ENCODE data around the gene CDKN3. TPM values are rescaled to one million over a fixed set of nuclear protein-coding genes. Genes with fewer than 3 reads are reported as not detected.
"Not testable (repeated sequence)": the region's sequence is repeated elsewhere in the genome, so short reads cannot be mapped to it uniquely, and the experiment has no call there.

CDKN3 gene
- total RNA-seq, 4 donors from 2014 or later = 7.4 to 25.4 (median 15.6) TPM

DNA sequence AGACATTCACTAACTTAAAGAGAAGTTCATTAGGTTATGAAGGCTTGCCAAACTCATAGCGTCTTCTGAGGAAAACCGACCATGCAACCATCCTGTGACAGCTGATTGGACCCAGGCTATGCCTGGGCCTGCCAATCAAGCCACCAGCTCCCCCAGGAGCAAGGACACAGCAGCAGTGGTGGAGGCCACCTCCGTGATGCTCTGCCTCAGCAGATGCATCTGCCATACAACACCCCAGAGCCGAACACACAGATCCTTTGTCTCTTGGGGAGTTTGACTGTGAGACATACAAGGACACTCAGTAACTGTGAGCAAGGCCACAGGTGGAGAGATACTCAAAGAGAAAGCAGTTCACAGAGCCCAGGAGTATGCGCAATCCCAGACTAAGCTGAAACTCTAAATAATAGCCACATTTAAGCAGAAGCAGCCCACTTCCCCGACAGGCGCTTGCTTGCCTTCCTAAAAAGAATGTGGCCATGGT lies 54.4 kb downstream of the CDKN3 start:
- H3K27ac ChIP-seq = peak overlapping the region in 3 of 4 donors; percentile 21 to 60 (median 57)
- no peaks in the 10 kb centered on the region for H3K36me3 ChIP-seq
- no peak for DNase-seq
- H3K27me3 ChIP-seq = no peaks in the 10 kb centered on the region
- H3K9me3 ChIP-seq = no peaks in the 10 kb centered on the region
- intact Hi-C loops (cut with DNase I) = no loop called here
- WGBS, 2 donors = 61% methylated on average over 6 of the region's 7 CpGs
- peaks cover 6 to 57% (median 18%) of the 10 kb centered on the region in 3 donors for H3K4me1 ChIP-seq
- H3K4me3 ChIP-seq = no peak overlapping the region
- TF ChIP-seq CTCF (IDR thresholded peaks at IDR 0.05) (no peak), POLR2A (IDR thresholded peaks at IDR 0.05) (no peak)

GRCh38 chr14:54451961-54452360 lies 55.2 kb downstream of the CDKN3 start:
- Histone ChIP-seq H3K27ac (no peak overlapping the region), H3K4me3 (no peak overlapping the region), H3K27me3 (no peaks in the 10 kb centered on the region), H3K9me3 (no peaks in the 10 kb centered on the region), H3K36me3 (no peaks in the 10 kb centered on the region), H3K4me1 (peaks cover 6 to 49% (median 11%) of the 10 kb centered on the region in 3 donors)
- 81 to 86% methylated on average over 1 to 3 of the region's 3 CpGs for WGBS, 2 donors
- no peak for TF ChIP-seq CTCF (IDR thresholded peaks at IDR 0.05)
- TF ChIP-seq POLR2A (IDR thresholded peaks at IDR 0.05) = no peak
- no peak for DNase-seq
- intact Hi-C loops (cut with DNase I) = no loop called here

- H3K36me3 ChIP-seq = no peaks in the 10 kb centered on the region
- TF ChIP-seq CTCF (IDR thresholded peaks at IDR 0.05) (no peak), POLR2A (IDR thresholded peaks at IDR 0.05) (no peak)
- no peaks in the 10 kb centered on the region for H3K9me3 ChIP-seq
- H3K4me3 ChIP-seq = no peak overlapping the region
- H3K4me1 ChIP-seq = peaks cover 0 to 40% (median 5%) of the 10 kb centered on the region in 3 donors
- DNase-seq = no peak
- intact Hi-C loops (cut with DNase I) = no loop called here
- H3K27me3 ChIP-seq = no peaks in the 10 kb centered on the region
- no peak overlapping the region for H3K27ac ChIP-seq
- 55 to 68% methylated on average over 3 of the region's 3 CpGs for WGBS, 2 donors
These were observed 56.4 kb downstream of the CDKN3 start for GRCh38 chr14:54453252-54453651.

DNA sequence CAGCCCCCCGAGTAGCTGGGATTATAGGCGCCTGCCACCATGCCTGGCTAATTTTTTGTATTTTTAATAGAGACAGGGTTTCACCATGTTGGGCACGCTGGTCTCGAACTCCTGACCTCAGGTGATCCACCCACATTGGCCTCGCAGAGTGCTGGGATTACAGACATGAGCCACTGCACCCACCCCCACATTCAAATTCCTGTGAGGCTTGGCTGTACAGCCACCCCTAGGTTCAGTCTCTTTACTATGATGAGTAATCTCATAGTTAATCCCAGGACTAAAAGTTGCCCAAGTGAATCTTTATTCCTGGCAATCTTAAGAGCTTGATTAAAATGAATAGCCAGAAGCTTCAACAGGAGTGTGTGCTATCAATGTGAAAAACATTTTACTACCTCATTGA lies 57.2 kb downstream of the CDKN3 start:
- 38 to 61% methylated on average over 5 of the region's 5 CpGs for WGBS, 2 donors
- not testable (repeated sequence) for H3K4me3 ChIP-seq

GRCh38 chr14:54455363-54455762 lies 58.6 kb downstream of the CDKN3 start:
- Histone ChIP-seq H3K36me3 (no peaks in the 10 kb centered on the region), H3K9me3 (no peaks in the 10 kb centered on the region), H3K27ac (no peak overlapping the region), H3K27me3 (no peaks in the 10 kb centered on the region), H3K4me3 (no peak overlapping the region), H3K4me1 (peaks cover 0 to 31% (median 0%) of the 10 kb centered on the region in 3 donors)
- TF ChIP-seq CTCF (IDR thresholded peaks at IDR 0.05) (no peak), POLR2A (IDR thresholded peaks at IDR 0.05) (no peak)
- DNase-seq = no peak
- WGBS, 2 donors = 56 to 58% methylated on average over 1 of the region's 1 CpG
- intact Hi-C loops (cut with DNase I) = no loop called here

More for the DNA sequence above, 57.2 kb downstream of the CDKN3 start:
- Histone ChIP-seq H3K27ac (peak overlapping the region in 2 of 4 donors; percentile 3 to 13), H3K4me1 (peaks cover 0 to 40% (median 5%) of the 10 kb centered on the region in 3 donors)
- intact Hi-C loops (cut with DNase I); DNase-seq; H3K9me3 ChIP-seq; H3K27me3 ChIP-seq; H3K36me3 ChIP-seq: not testable (repeated sequence)

- H3K4me3 ChIP-seq; H3K9me3 ChIP-seq; DNase-seq; H3K27ac ChIP-seq; H3K27me3 ChIP-seq; intact Hi-C loops (cut with DNase I); H3K36me3 ChIP-seq: not testable (repeated sequence)
- peaks cover 0 to 16% (median 0%) of the 10 kb centered on the region in 3 donors for H3K4me1 ChIP-seq
- WGBS, 2 donors = 68 to 82% methylated on average over 1 of the region's 1 CpG
These were observed 60.2 kb downstream of the CDKN3 start for GRCh38 chr14:54456820-54457608.
